Smooth muscle cell of the brain vasculature (primary cell): ENCODE measurements around the gene CMTM5.

Experiments
- DNase-seq: peaks from one replicate; pipeline ENCODE4 v3.0.0-alpha.2; 2012; ENCODE audit warnings: low read depth, low spot score

CMTM5 gene

GRCh38 chr14:23358042-23358441, 18.8 kb upstream of the CMTM5 start:
- no peak for DNase-seq

- no peak for DNase-seq
Measured at GRCh38 chr14:23358553-23359166, 18.2 kb upstream of the CMTM5 start.

DNA sequence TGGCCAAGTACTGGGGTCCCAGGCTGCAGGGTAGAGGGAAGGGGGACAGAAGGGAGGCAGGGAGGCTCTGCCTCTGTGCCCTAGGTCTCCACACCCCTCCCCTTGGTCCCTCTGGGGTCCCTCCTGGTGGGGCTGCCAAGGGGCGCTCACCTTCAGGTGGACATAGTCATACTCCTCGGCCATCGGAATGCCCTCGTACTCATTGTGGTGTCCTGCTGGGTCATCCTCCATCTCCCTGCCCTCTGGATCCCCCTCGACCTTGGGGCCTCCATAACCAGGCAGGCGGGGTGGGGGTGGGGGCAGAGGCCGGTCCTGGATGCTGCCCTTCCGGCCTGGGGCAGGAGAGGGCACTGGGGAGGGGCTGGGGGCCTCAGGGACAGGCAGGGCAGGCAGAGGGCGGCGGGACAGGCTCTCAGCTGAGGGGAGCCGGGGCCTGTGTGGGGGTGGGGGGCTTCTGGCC, 17.6 kb upstream of the CMTM5 start:
- no peak for DNase-seq

DNA sequence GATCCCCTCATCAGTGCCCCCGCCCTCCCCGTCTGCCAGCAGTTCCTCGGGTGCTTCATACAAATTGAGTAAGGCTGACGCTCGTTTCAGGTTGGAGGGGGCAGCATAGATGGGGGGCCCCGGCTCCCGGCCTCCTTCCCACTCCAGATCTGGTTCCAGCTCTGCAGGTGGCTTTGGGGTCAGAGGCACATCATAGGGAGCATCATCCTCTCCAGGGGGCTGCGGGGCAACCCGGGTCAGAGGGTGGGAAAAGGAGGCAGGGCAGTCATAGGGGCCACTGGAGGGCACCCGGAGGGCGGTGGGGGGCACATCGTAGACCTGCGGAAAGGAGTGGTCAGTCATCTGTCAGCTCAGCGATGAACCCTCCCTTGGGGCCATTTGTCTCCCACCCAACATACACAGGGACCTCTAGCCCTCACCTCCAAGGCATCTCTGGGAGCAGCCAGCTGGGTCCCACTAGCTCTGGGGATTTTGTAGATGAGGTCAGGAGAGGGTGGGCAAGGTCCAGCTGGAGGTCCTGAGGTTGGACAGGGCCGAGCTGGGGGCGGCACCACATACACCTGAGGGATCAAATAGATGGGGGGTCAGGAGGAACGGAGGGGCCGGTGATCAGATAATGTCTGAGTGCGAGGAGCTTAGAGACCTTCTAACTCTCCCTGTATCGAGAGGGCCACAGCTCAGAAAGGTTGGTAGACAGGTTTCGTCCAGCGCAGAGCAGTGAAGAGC, 17.0 kb upstream of the CMTM5 start:
- DNase-seq: no peak

DNA sequence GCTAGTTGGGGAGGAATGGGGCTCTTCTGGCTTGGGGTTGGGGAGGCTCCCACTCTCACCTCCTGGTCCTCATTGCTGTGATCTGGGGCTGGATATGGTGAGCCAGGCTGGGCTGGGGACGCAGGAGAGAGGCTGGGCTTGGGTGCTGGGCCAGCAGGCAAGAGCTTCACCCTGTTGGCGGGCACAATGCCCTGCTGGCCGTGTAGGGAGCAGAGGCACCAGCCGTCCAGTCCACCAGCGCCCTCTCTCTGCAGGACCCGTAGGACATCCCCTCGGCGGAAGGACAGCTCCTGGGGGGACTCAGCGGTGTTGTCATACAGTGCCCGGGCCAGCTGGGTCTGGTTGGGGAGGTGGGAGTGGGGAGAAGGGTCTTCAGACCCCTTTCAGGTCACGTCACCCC, 16.4 kb upstream of the CMTM5 start:
- no peak for DNase-seq

- DNase-seq: no peak
Measured at GRCh38 chr14:23361320-23361719, 15.5 kb upstream of the CMTM5 start.

GRCh38 chr14:23361763-23362162, 15.1 kb upstream of the CMTM5 start:
- DNase-seq: no peak

GRCh38 chr14:23362200-23362599, 14.6 kb upstream of the CMTM5 start:
- DNase-seq: no peak

DNA sequence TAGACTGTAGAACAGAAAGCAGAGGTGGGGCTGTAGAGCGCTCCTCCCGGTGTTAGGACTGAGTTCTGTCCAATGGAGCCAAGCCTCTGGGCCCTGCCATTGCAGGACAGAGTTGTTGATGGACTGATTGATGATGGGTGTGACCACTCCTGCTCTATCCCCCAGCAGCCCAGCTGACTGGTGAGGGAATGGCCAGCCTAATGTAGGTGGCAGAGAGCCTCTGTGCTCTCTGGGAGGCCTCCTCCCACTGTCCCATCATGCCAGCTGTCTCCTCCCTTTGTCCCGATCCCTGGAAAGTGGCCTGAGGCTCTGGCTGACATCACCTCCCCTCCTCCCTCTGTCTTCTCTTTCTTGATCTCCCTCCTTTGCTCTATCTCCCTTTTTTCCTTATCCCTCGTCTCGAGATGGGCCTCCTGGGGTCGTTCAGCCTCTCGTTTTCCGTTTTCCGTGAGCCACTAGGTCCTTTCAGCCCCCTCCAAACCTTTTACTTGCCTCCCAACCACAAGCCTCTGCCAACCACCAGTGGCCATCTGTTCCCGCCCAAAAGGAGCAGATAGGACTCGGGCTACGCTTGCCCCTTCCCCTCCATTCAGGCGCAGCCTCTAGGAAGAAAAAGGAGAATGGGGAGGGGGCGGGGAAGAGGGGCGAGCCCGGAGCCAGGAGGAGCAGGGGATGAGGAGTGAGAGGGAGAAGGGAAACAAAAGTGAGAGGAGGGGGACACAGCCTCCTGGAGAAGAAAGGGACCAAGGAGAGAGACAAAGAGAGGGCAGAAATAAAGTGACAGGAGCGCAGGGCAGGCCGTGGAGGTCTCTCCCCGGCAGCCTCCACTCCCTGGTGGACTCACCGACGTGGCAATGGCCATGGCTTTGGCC, 12.4 kb upstream of the CMTM5 start:
- DNase-seq: no peak

DNA sequence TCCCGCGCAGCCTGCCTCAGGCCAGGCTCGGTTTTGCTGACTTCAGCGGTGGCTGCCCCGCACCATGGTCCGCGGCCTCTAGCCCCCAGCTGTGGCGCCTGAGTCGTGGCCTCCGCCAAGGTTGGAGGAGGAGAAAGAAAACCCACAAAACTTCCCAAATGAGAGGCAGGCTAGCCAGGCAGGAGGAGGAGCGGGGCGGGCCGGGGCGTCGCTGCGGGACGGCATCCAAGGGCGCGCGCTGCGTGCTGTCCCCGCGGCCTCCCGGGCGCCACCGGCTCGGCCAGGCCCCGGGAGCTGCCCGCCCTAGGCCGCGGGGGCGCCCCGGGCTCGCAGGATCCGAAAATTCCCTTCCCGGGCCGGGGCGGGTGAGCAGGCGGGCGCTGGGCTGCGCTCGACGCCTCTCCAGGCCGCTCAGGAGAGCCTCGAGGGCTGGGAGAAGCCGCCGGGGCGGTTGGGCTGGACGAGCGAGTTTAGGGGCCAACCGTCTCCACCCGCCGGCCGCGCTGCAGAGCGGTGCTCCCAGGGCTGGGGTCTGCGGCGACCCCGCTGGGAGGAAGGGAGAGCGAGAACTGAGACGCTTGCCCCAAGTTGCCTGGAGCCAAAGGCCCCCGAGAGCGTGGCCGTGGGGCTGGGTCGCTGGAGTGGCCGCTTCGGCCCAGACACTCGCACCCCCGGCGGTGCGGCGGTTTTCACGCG, 11.7 kb upstream of the CMTM5 start, which contains the start of gene EFS:
Gene EFS (minus strand): TSS at position 137 of the 696 bp plus-strand sequence. CDS start 147 bp downstream, outside the sequence.
- no peak for DNase-seq

GRCh38 chr14:23365732-23366425, 11.0 kb upstream of the CMTM5 start:
- no peak for DNase-seq

- no peak for DNase-seq
Measured at GRCh38 chr14:23366426-23366921, 10.4 kb upstream of the CMTM5 start.

GRCh38 chr14:23370221-23370620, 6.6 kb upstream of the CMTM5 start:
- DNase-seq: no peak

DNA sequence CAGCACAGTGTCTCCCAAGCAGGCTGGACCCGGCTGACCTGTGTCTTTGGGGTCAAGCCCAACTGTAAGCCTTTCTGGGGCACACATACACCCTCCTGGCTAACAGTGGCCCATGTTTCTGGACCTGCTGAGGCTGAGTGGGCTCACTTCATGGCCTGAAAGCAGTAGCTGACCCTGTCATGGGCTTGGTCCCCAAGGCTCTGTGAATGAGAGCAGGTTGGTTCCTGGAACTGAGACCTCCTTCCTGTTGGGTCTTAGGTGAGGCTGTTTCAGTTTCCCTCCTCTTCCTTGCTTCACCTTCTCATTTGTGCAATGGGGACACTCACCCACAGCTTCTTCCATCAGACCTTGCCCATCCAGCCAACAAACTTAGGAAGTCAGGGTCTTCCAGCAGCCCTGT, 5.0 kb upstream of the CMTM5 start:
- no peak for DNase-seq

DNA sequence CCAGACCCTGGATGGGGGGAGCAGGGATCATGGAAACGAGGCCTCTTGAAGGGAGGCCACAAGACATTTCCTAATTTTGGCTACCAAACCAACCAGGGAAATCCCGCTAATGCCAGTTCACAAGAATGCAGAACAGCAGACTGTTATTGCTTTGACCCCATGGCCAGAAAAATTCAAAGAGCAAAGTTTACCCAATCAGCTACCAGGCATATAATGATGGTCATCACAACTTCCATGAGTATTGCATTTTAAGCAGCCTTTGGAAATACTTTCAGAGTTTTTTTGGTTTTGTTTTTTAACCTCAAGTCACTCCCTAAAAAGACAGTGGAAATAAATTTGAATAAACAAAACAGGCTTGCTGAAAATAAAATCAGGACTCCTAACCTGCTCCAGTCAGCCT, 4.3 kb upstream of the CMTM5 start, which contains the start of gene IL25:
Gene IL25 (plus strand): TSS at position 301 of the 400 bp plus-strand sequence.
- no peak for DNase-seq

DNA sequence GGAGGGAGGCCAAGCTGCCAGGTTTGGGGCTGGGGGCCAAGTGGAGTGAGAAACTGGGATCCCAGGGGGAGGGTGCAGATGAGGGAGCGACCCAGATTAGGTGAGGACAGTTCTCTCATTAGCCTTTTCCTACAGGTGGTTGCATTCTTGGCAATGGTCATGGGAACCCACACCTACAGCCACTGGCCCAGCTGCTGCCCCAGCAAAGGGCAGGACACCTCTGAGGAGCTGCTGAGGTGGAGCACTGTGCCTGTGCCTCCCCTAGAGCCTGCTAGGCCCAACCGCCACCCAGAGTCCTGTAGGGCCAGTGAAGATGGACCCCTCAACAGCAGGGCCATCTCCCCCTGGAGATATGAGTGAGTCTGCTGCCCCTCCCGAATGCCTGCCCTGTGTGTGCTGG, 3.8 kb upstream of the CMTM5 start:
- DNase-seq: no peak

DNA sequence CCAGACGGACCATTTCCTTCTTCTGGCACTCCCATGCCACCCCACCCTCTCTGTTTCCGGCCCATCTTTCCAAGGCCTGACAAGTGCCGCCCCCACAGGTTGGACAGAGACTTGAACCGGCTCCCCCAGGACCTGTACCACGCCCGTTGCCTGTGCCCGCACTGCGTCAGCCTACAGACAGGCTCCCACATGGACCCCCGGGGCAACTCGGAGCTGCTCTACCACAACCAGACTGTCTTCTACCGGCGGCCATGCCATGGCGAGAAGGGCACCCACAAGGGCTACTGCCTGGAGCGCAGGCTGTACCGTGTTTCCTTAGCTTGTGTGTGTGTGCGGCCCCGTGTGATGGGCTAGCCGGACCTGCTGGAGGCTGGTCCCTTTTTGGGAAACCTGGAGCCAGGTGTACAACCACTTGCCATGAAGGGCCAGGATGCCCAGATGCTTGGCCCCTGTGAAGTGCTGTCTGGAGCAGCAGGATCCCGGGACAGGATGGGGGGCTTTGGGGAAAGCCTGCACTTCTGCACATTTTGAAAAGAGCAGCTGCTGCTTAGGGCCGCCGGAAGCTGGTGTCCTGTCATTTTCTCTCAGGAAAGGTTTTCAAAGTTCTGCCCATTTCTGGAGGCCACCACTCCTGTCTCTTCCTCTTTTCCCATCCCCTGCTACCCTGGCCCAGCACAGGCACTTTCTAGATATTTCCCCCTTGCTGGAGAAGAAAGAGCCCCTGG, 1.2 kb upstream of the CMTM5 start:
- no peak for DNase-seq

- no peak for DNase-seq
Measured at GRCh38 chr14:23377198-23377550, 328 bp downstream of the CMTM5 start.

GRCh38 chr14:23377573-23378563, 1.0 kb downstream of the CMTM5 start:
- no peak for DNase-seq
